ENCODE measurements around the gene TANC2. TPM values are rescaled to one million over a fixed set of nuclear protein-coding genes. Genes with fewer than 3 reads are reported as not detected.
A peak's percentile ranks its signal among the peaks of the same experiment; 100 is the strongest.

Gene TANC2
- 27.8 and 36.5 TPM in 2 replicates for total RNA-seq

- DNase-seq (ENCODE audit: extremely low read depth, low read depth, low spot score) = no peak
Observed at GRCh38 chr17:62965686-62966425, at the start of gene TANC2. Gene TANC2, plus strand, starts transcription at chr17:62966235. Its CDS starts 43,325 bp downstream, at chr17:63009560.

- peak; percentile 41 for DNase-seq (ENCODE audit: extremely low read depth, low read depth, low spot score)
Observed at GRCh38 chr17:62916684-62917571, 49.1 kb upstream of the TANC2 start.

GRCh38 chr17:62919388-62919787 is 46.6 kb upstream of the TANC2 start:
- DNase-seq (ENCODE audit: extremely low read depth, low read depth, low spot score) = no peak

GRCh38 chr17:62920300-62920699 is 45.7 kb upstream of the TANC2 start:
- DNase-seq (ENCODE audit: extremely low read depth, low read depth, low spot score) = no peak

GRCh38 chr17:62921817-62922216 is 44.2 kb upstream of the TANC2 start:
- no peak for DNase-seq (ENCODE audit: extremely low read depth, low read depth, low spot score)

- DNase-seq (ENCODE audit: extremely low read depth, low read depth, low spot score) = no peak
Observed at GRCh38 chr17:62923258-62924150, 42.5 kb upstream of the TANC2 start.

GRCh38 chr17:62925267-62925836 is 40.7 kb upstream of the TANC2 start:
- DNase-seq (ENCODE audit: extremely low read depth, low read depth, low spot score) = no peak

DNA sequence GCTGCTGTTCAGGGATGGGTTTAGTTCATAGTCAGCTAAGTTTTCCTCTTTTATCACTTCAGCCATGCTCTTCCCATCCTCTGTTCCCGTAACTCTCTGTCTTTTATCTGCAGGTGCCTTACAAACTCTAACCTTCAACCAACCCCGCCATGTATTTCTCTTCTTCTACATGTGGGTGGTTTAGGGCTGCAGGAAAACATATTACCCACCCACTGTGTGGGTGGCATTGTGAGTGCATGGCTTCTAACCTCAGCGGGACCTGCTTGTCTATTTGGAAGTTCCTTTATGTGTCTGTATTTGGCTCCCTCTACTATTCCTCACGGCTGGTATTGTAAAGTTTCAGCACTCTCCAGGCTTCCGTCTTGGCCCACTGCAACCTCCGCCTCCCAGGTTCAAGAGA is 39.0 kb upstream of the TANC2 start:
- DNase-seq (ENCODE audit: extremely low read depth, low read depth, low spot score) = no peak

- no peak for DNase-seq (ENCODE audit: extremely low read depth, low read depth, low spot score)
Observed at GRCh38 chr17:62929320-62929719, 36.7 kb upstream of the TANC2 start.

DNA sequence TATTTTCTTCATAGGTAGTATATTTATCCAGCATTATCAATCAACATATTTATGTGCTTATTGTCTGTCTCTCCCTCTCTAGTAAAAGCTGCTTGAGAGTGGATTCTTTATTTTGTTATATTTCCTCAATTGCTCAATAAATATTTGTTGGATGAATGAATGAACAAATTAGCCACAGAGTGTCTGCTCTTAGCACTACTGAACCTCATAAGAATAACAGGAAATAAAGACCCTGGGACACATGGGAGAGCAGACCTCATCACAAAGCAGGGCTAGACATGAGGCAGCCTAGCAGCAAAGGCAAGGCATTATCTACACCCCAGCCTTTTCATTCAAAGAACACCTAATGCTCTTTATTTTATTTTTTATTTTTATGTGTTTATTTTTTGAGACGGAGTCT is 34.9 kb upstream of the TANC2 start:
- no peak for DNase-seq (ENCODE audit: extremely low read depth, low read depth, low spot score)

DNA sequence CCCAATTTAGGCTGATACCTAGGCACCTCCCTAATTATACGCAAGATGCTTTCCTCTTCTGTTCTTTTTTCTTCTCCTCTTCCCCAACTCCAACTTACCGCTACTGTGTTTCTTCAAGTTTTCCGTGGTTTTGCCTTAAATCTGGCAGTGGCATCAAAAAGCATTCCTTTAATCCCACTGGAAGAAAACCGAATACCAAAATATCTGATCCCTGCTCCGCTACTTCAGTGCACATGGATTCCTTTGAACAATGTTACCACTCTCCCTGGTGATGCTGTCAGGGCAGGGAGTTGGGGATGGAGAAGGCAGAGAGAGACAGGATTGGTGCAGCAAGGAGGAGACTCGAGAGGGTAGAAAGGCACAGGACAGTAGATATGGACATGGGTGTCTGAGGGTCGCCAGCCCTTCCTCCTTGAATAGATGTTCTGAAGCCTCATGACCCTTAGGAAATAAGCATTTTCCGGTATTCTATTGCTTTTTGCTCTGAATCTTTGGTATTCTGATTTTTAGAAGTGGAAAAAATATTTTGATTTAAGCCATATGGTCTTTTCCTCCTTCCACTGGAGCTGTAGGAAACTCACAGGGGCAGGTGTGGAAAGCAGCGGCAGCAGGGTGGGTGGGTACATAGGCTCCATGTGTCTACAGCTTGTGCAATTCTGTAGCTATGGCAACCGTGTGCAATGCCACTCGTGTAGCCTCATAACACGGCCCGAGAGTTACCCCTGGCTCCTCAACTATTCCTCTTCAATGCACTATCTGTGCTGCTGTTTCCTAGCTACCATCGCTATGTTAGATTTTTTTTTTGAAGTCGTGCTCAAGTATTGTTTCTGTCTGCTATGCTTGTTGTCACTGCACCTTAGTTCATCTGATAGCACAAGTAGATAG is 32.3 kb upstream of the TANC2 start:
- DNase-seq (ENCODE audit: extremely low read depth, low read depth, low spot score) = no peak

DNA sequence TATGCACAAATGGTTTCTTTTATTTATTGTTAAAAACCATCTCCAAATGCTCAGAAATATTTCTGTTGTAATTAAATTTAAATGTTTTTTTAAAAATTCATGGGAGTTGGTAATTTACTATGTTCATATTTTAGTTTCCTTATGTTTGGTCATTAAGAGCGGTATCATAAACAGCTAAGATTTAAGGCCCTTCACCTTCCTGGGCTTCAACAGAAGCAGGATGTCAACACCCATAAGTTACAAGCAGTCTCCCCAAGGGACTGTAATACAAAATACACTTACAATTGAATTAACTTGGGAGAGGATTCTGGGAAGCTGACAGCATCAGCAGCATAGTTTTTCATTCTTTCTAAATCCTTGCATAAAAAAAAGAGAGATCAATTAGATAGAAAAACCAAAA is 30.9 kb upstream of the TANC2 start:
- DNase-seq (ENCODE audit: extremely low read depth, low read depth, low spot score) = no peak

DNA sequence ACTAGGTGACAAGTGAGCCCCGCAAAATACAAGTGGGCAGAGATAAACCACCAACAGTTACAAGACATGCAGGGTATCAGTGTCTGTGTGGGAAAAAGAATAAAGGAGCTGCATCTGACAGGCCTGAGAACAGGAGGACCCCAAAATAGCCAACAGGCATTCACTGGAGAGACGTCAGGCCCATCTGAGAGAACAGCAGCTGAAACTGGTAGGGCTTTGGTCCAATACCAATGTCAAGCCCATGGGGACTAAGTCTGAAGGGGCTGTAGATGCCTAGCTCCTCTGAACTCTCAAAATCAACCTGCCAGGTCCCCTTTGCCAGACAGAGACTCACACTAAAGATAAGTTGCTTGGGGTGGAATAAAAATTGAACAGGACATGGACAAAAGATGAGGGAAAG is 30.5 kb upstream of the TANC2 start:
- no peak for DNase-seq (ENCODE audit: extremely low read depth, low read depth, low spot score)

- DNase-seq (ENCODE audit: extremely low read depth, low read depth, low spot score) = no peak
Observed at GRCh38 chr17:62937606-62938005, 28.4 kb upstream of the TANC2 start.

DNA sequence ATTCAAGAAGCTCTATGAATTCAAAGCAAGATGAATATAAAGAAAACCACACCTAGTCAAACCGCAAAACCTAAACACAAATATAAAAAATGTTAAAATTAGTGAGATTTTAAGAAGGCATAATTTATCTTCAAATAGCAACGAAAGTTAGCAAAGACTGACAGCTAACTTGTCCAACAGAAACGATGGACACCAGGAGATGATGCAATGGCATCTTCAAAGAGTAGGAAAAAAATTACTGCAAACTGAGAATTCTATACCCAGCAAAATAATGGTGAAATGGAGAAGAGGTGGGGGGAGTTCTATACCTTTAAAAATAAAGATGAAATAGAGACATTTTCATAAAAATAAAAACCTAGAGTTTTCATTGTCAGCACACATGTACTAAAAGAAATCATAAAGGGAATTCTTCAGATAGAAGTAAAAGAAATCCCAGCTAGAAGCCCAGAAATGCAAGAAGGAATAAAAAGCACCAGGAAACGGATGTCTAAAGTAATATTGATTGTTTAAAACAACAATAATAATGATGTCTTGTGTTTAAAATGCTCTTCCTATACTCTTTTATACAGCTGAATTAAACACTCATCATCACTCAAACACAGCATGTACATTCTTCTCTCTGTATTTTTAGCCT is 24.6 kb upstream of the TANC2 start:
- DNase-seq (ENCODE audit: extremely low read depth, low read depth, low spot score) = no peak

GRCh38 chr17:62948370-62948769 is 17.7 kb upstream of the TANC2 start:
- DNase-seq (ENCODE audit: extremely low read depth, low read depth, low spot score) = no peak

DNA sequence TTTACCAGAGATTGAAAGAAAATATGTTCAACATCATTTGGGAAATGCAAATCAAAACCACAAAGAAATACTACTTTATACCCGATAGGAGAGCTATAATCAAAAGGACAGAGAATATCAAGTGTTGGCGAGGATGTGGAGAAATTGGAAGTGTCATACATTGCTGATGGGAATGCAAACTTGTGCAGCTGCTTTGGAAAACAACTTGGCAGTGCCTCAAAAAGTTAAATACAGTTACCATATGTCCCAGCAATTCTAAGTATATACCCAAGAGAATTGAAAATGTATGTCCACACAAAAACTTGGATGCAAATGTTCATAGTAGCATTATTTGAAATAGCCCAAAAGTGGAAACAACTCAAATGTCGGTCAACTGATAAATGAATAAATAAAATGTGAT is 17.0 kb upstream of the TANC2 start:
- no peak for DNase-seq (ENCODE audit: extremely low read depth, low read depth, low spot score)

GRCh38 chr17:62950067-62950466 is 16.0 kb upstream of the TANC2 start:
- no peak for DNase-seq (ENCODE audit: extremely low read depth, low read depth, low spot score)

DNA sequence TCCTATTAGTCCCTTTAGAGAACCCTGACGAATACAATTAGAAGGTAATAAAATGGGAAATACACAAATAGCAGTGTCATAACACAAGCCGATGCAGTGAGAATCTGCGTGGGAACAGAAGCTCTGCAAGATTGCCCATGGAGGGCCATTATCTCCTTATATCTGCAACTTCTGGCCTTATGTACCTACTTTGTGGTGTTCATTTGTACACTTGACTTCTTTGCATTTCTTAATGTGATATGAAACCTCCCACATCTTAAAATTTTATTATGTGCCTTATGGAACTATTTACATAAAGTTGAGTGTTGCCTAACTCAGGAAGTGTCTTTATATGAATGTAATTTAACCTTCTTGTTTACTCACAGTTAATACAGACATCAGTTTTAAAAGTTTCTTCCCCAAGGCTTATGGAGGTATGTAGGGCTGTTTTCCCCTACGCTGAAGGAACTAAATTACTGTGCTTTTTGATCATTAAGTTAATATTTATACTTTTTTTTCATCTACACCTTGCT is 10.1 kb upstream of the TANC2 start:
- DNase-seq (ENCODE audit: extremely low read depth, low read depth, low spot score) = no peak

All from glomerular endothelial cell (primary cell).